ENCODE results near the gene WDR48.

The WDR48 gene

GRCh38 chr3:39146083-39146501 is 94.3 kb downstream of the WDR48 start:
- no peak for TF ChIP-seq CTCF (IDR thresholded peaks at IDR 0.05)

Measured in LNCAP (cell line).